ENCODE data around the gene FSHR.

Gene FSHR

GRCh38 chr2:48968011-48968410 is 186.3 kb downstream of the FSHR start:
- no peak for DNase-seq

DNA sequence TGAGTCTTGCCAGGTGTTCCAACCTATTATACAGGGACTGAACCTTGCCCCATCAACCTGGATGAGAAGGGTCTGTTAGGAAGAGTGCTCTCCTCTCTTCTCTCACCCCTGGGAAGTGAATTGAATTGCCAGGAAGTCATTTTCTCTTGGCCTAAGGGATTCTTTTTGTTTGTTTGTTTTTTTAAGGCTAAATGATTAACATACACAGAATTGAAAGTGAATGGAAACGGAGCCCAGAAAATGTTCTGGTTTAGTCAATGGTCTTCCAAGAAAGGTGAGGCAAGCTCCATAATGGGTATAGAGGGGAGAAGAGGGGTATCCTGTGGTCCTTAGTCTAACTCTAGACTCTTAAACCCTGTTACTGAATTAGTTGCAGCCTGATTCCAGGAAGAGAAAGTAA is 189.1 kb downstream of the FSHR start:
- DNase-seq: no peak

DNA sequence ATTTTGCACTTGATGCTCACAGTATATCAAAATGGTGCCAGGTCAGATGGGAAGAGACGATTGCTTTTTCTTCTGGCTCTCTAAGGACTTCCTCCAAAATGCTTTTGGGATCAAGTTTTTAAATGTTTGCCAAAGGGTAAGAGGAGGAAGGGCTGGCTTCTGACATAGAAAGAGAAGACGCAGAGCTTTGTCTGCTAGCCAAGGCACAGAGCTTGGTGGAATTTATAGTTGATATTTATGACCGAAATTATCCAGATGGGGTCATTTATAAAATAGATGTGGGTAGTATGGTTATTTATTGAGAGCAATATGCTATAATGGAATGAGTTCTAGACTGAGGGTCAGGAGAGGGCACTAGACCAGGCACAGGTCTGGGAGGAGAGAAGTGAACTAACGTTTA is 193.3 kb downstream of the FSHR start:
- no peak for DNase-seq

DNA sequence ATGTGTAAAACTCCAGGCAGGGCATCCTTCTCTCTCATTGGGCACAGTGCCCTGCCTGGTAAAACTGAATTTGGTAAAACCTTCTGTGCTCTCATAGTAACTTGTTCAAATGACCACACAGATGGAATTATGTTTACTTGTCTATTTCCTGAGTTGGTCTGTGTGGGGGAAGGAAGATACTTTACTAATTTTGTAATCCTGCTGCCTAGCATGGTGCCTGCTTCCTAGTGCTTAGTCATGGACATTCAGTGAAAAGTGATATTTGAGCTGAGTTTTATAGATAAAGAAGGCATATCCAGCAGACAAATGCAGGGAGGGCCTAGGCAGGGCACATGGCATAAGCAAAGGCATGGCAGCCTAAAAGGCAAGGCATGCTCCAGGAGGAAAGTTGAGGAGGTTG is 199.4 kb downstream of the FSHR start:
- DNase-seq: no peak

DNA sequence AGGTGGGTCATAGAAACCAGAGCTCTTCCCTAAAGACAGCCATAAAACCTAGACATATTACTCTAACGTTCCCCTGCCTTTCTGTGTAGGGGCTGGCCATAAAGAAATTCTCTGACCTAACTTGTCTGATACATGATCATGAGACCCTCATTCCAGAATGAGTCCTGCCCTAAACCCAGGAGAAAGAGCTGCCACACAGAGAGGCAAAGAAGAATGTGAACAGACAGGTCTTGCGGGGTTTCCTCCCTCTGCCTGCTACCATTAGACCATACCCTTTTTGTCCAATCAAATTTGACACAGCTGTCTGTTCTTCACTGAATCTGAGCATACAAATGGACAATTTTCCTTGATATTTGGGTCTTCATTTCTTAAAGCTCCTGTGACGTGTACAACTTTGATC is 200.0 kb downstream of the FSHR start:
- DNase-seq: no peak

DNA sequence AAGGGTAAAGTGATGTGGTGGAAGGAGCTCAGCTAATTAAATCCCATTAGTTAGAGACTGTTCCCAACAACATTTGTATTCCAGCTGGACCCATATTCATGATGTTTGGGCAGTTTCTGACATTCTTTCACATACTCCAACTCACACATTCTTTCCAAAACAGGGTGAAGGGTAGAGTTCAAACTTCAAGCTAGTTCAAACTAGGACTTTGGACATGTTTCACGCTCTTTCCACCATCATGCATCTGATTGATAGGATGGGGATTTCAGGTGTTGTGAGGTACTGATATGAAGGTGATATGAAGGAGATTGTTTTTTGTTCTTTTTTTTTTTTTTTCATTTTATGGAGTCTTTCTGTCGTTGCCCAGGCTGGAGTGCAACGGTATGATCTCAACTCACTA is 201.7 kb downstream of the FSHR start:
- no peak for DNase-seq

GRCh38 chr2:48952143-48952542 is 202.2 kb downstream of the FSHR start:
- DNase-seq: no peak

DNA sequence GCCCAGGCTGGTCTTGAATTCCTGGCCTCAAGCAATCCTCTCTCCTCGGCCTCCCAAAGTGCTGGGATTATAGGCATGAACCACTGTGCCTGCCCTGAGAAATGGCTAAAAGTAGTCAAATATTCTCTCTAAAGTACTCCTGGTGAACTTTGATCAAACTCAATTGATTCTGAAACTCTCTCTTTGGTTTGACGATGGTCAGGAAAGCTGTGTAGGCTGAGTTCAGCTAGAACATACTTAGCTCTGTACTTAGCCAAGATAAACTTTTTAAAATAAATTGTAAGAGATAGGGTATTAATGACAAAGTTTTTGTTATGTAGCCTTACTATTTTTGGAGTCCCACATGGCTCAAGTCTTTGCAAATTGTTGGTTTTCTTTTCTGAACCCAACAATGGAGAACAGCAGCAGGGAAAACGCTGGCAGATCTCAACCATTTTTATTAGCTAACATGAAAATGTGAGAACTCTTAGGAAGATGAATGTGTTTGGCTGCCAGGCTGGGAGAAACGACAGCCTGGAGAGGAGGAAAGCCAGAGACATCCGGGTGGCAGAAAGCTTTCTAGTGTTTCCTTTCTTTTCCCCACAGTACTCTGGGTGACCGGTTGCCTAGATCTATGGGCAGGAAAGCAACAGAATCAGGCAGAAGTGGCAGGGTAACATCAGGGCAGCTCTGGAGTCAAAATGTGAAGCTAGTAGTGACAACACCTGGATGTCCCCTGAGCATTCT is 205.8 kb downstream of the FSHR start:
- peak in 1 of 58 donors; percentile 7 for DNase-seq

GRCh38 chr2:48946449-48947048 is 207.8 kb downstream of the FSHR start:
- peak in 24 of 58 donors; percentile 1 to 68 (median 10) for DNase-seq

GRCh38 chr2:48944956-48945355 is 209.4 kb downstream of the FSHR start:
- no peak for DNase-seq

DNA sequence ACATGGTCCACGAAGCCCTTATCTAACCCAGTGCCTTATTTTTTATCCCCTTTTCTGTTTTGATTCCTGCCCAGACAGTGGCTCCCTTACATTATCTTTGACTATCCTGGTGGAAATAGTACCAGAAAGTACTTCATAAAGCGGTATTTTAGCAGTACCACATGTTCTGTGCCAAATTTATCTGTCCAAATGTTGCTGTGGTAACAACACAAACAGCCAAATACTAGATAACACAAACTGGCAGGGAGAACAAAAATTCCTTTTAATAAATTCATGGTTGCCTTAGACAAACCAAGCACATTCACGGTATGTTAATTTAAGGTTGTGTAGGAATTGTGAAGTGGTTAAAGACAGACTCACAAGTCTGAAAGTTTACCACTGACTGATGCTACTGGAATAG is 210.9 kb downstream of the FSHR start:
- DNase-seq: no peak

DNA sequence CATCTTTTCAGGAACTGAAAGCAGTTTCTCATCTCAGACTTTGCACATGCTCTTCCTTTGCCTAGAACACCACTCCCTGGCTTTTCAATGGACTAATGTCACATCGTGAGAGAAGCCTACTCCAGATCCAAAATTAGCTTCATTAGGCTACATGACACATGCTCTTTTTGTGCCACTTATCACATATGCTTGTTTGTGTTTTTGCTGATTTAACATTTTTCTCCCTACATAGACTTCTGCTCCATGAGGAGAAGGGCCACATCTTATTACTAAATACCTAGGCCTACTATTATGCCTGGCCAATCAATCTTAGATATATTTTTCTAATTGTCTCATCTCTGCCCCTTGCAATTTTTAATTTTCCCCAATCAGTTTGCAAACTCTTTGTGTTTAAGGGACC is 212.4 kb downstream of the FSHR start:
- DNase-seq: no peak

GRCh38 chr2:48941456-48941855 is 212.9 kb downstream of the FSHR start:
- DNase-seq: no peak

GRCh38 chr2:48940606-48941005 is 213.7 kb downstream of the FSHR start:
- no peak for DNase-seq

- DNase-seq: no peak
Observed at GRCh38 chr2:48939232-48939631, 215.1 kb downstream of the FSHR start.

- DNase-seq: no peak
Observed at GRCh38 chr2:48938231-48938630, 216.1 kb downstream of the FSHR start.

- no peak for DNase-seq
Observed at GRCh38 chr2:48934807-48935206, 219.5 kb downstream of the FSHR start.

GRCh38 chr2:48933828-48934497 is 220.4 kb downstream of the FSHR start:
- DNase-seq: no peak

DNA sequence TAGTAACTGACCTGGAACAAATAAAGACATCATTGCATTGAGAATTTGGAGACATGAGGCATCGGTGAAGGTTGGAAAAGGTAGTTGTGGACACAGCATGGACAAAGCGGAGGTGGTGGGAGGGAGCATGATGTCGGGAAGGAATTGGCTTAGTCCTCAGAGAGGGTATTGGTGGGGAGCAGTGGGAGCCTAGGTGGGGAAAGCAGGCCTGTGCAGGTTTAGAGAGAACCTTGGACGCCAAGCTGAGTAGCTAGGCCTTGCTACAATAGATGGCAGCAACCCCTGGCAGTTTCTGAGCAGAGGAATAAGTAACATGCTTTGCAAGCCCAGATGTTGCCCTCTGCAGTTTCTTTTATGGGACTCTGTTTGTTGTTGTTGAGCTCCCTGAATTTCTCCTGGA is 221.6 kb downstream of the FSHR start:
- DNase-seq: no peak

- no peak for DNase-seq
Observed at GRCh38 chr2:48929571-48930301, 224.6 kb downstream of the FSHR start.

GRCh38 chr2:48927355-48927754 is 227.0 kb downstream of the FSHR start:
- no peak for DNase-seq

DNA sequence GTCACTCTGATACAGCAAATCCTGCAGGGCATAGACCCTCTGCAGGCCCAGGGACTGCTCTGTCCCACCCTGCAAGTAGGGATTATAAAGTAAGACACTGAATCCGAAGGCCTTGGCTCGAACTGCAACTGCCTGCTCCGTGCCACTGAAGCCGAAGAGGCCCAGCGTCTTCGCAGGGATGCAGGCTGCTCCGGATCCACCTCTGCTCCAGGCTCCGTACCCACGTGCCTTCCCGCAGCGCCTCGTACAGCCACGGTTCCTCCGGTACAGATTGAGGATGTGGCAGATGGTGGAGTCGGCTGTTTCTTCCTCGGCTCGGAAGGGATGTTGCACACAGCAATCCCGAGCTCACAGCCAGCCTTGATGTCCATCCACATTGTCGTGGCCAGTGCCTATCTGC is 238.4 kb downstream of the FSHR start:
- DNase-seq: peak in 1 of 58 donors; percentile 13
